Mesenchymal stem cell (in vitro differentiated cells and primary cell): ENCODE measurements around the gene RAB4A.

Source experiments
- DNase-seq: peaks from one replicate; pipeline ENCODE4 v3.0.0-alpha.2; 2013
- H2AFZ ChIP-seq: one replicate; pipeline ENCODE4 v1.6.1; 2013; ENCODE audit warnings: low read depth, mild to moderate bottlenecking, control low read depth, inconsistent platforms, low read length, moderate library complexity
- H2AK5ac ChIP-seq: 2 replicates; pipeline ENCODE4 v1.6.1; 2013; ENCODE audit warnings: low read length, moderate library complexity, mild to moderate bottlenecking, inconsistent platforms; ENCODE audit not compliant: severe bottlenecking
- H2BK120ac ChIP-seq: one replicate; pipeline ENCODE4 v1.6.1; 2013; ENCODE audit warnings: low read depth, mild to moderate bottlenecking, inconsistent platforms, low read length, moderate library complexity
- H2BK12ac ChIP-seq, 2 experiments: one replicate each; pipeline ENCODE4 v1.6.1; 2013; ENCODE audit warnings: inconsistent platforms in 2 of 2, low read length in 2 of 2, mild to moderate bottlenecking in 2 of 2, moderate library complexity in 2 of 2, control low read depth in 1 of 2
- H2BK15ac ChIP-seq: one replicate; pipeline ENCODE4 v1.6.1; 2013; ENCODE audit warnings: mild to moderate bottlenecking, low read depth, inconsistent platforms; ENCODE audit not compliant: poor library complexity, severe bottlenecking
- H2BK5ac ChIP-seq: 2 replicates; pipeline ENCODE4 v1.6.1; 2013; ENCODE audit warnings: low read depth, mild to moderate bottlenecking, low read length, control low read depth, inconsistent platforms; ENCODE audit not compliant: poor library complexity, severe bottlenecking
- H3K14ac ChIP-seq, 2 experiments: one replicate each; pipeline ENCODE4 v1.6.1; 2013; ENCODE audit warnings: inconsistent platforms in 2 of 2, low read length in 2 of 2, control low read depth in 1 of 2, mild to moderate bottlenecking in 1 of 2, moderate library complexity in 1 of 2
- H3K18ac ChIP-seq, 2 experiments: one replicate each; pipeline ENCODE4 v1.6.1; 2013; ENCODE audit warnings: inconsistent platforms in 2 of 2, low read length in 2 of 2, control low read depth in 1 of 2, low read depth in 1 of 2, mild to moderate bottlenecking in 1 of 2
- H3K23ac ChIP-seq, 2 experiments: one replicate each; pipeline ENCODE4 v1.6.1; 2013; ENCODE audit warnings: inconsistent platforms in 2 of 2, low read length in 2 of 2, mild to moderate bottlenecking in 2 of 2, moderate library complexity in 2 of 2, control low read depth in 1 of 2
- H3K27ac ChIP-seq: 2 replicates; pipeline ENCODE4 v1.5.1; 2013; ENCODE audit warnings: mild to moderate bottlenecking, moderate library complexity, low read length, control low read depth, inconsistent platforms; ENCODE audit not compliant: poor library complexity, severe bottlenecking
- H3K27me3 ChIP-seq, 2 experiments: 2 replicates each; pipeline versions ENCODE4 v1.6.1 to v1.7.0; 2013; ENCODE audit warnings: low read length in 2 of 2, mild to moderate bottlenecking in 2 of 2, moderate library complexity in 2 of 2, control low read depth in 1 of 2, inconsistent platforms in 1 of 2; ENCODE audit not compliant: control insufficient read depth in 1 of 2, insufficient read depth in 1 of 2
- H3K36me3 ChIP-seq, 2 experiments: 2 replicates each; pipeline versions ENCODE4 v1.6.1 to v1.7.0; 2013; ENCODE audit warnings: low read length in 2 of 2, control low read depth in 1 of 2, inconsistent platforms in 1 of 2, low read depth in 1 of 2, mild to moderate bottlenecking in 1 of 2; ENCODE audit not compliant: insufficient read depth in 2 of 2, control insufficient read depth in 1 of 2
- H3K4ac ChIP-seq, 2 experiments: one replicate each; pipeline ENCODE4 v1.6.1; 2013; ENCODE audit warnings: inconsistent platforms in 2 of 2, low read length in 2 of 2, mild to moderate bottlenecking in 2 of 2, moderate library complexity in 2 of 2, control low read depth in 1 of 2, low read depth in 1 of 2
- H3K4me1 ChIP-seq: 2 replicates; pipeline ENCODE4 v1.6.1; 2013; ENCODE audit warnings: low read depth, low read length, control low read depth; ENCODE audit not compliant: control insufficient read depth, insufficient read depth
- H3K4me2 ChIP-seq: 2 replicates; pipeline ENCODE4 v1.6.1; 2013; ENCODE audit warnings: low read length, mild to moderate bottlenecking, inconsistent platforms; ENCODE audit not compliant: poor library complexity, severe bottlenecking
- H3K4me3 ChIP-seq, 2 experiments: 2 replicates each; pipeline versions ENCODE4 v1.5.1 to v1.7.0; 2013; ENCODE audit warnings: low read length in 2 of 2, mild to moderate bottlenecking in 2 of 2, control low read depth in 1 of 2, low read depth in 1 of 2; ENCODE audit not compliant: insufficient read depth in 1 of 2
- H3K79me1 ChIP-seq: replicated peaks from 2 replicates; pipeline ENCODE4 v1.6.1; 2013; ENCODE audit warnings: mild to moderate bottlenecking, control low read depth, low read length, inconsistent platforms; ENCODE audit not compliant: poor library complexity, severe bottlenecking
- H3K9ac ChIP-seq: 2 replicates; pipeline ENCODE4 v1.7.0; 2013; ENCODE audit warnings: mild to moderate bottlenecking, low read length, moderate library complexity
- H3K9me3 ChIP-seq: 2 replicates; pipeline ENCODE4 v1.7.0; 2013; ENCODE audit warnings: mild to moderate bottlenecking, low read length; ENCODE audit not compliant: control insufficient read depth
- H4K8ac ChIP-seq: one replicate; pipeline ENCODE4 v1.6.1; 2013; ENCODE audit warnings: inconsistent platforms, mild to moderate bottlenecking, low read length, moderate library complexity
- H4K91ac ChIP-seq: one replicate; pipeline ENCODE4 v1.6.1; 2013; ENCODE audit warnings: mild to moderate bottlenecking, low read length, inconsistent platforms
- WGBS: methylation state at CpG from one replicate; pipeline ENCODE4 v1.1.7; 2013; ENCODE audit warnings: mixed read lengths; 5-methylcytosine and 5-hydroxymethylcytosine counted together

The RAB4A gene

DNA sequence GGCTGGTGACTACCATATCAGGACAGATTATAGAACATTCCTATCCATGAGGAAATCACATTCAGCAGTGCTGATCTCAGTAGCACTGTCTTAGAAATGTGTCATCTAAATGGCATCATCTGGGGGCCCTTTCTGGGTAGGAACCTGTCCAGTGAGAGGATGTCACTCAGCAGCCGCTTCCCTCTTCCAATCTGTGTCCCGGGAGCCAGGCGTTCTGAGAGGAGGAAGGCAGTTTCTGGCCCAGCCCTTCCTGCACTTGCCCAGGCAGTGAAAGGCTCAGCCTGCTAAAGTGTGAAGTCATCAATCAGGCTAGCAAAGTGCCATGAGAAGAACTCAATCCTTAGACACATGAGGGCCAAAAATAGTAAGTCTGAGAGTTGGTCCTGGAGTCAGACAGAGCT is 25.6 kb downstream of the RAB4A start:
- no peak overlapping the region for H2BK5ac ChIP-seq
- no peak overlapping the region for H4K91ac ChIP-seq
- H3K4ac ChIP-seq: no peak overlapping the region
- H2BK120ac ChIP-seq: no peak overlapping the region
- no peak overlapping the region for H2AFZ ChIP-seq
- WGBS: 60% methylated on average over 3 of the region's 3 CpGs
- H2AK5ac ChIP-seq: no peak overlapping the region
- no peak overlapping the region for H3K9ac ChIP-seq
- H2BK12ac ChIP-seq: no peak overlapping the region
- DNase-seq: peak; percentile 87
- peaks cover 5% of the 10 kb centered on the region for H3K4me1 ChIP-seq
- H3K27ac ChIP-seq: no peak overlapping the region
- peaks cover 28 to 62% of the 10 kb centered on the region in 2 experiments for H3K36me3 ChIP-seq
- H3K27me3 ChIP-seq: no peaks in the 10 kb centered on the region
- peaks cover 30% of the 10 kb centered on the region for H3K79me1 ChIP-seq
- H3K18ac ChIP-seq: no peak overlapping the region
- H3K4me2 ChIP-seq: no peak overlapping the region
- no peak overlapping the region for H4K8ac ChIP-seq
- H3K14ac ChIP-seq: no peak overlapping the region
- H3K4me3 ChIP-seq: no peak overlapping the region
- no peak overlapping the region for H2BK15ac ChIP-seq
- no peak overlapping the region for H3K23ac ChIP-seq
- H3K9me3 ChIP-seq: no peaks in the 10 kb centered on the region

DNA sequence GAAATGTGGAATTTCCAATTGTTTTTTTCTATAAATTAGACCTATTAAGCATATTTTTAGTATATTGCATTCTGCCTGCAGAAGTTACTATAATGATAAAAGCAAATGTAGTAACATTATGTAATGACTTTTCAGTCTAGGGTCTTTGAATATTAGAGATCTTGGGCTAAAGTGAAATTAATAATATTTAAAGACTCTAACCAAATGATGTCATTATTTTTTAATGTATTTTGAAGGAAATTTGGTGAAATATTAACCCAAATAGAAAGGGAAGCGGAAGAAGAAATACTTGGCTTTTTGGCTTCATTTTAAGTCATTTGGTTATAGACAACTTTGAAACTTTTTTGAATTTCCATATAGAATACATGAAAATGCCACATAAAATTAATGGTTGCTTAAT is 26.8 kb downstream of the RAB4A start:
- H3K4me3 ChIP-seq: no peak overlapping the region
- H2BK15ac ChIP-seq: no peak overlapping the region
- H3K4me1 ChIP-seq: peaks cover 5% of the 10 kb centered on the region
- H3K14ac ChIP-seq: no peak overlapping the region
- no peak overlapping the region for H3K18ac ChIP-seq
- H2BK12ac ChIP-seq: no peak overlapping the region
- H2BK120ac ChIP-seq: no peak overlapping the region
- no peak overlapping the region for H2BK5ac ChIP-seq
- H3K4ac ChIP-seq: no peak overlapping the region
- peaks cover 29% of the 10 kb centered on the region for H3K79me1 ChIP-seq
- H3K9ac ChIP-seq: no peak overlapping the region
- H4K8ac ChIP-seq: no peak overlapping the region
- peaks cover 29 to 64% of the 10 kb centered on the region in 2 experiments for H3K36me3 ChIP-seq
- no peak overlapping the region for H3K23ac ChIP-seq
- WGBS: no CpG with 5 or more reads among the region's 1 CpG
- H3K9me3 ChIP-seq: no peaks in the 10 kb centered on the region
- H2AK5ac ChIP-seq: no peak overlapping the region
- H2AFZ ChIP-seq: no peak overlapping the region
- H3K27ac ChIP-seq: no peak overlapping the region
- H4K91ac ChIP-seq: no peak overlapping the region
- no peak overlapping the region for H3K4me2 ChIP-seq
- DNase-seq: no peak
- H3K27me3 ChIP-seq: no peaks in the 10 kb centered on the region

DNA sequence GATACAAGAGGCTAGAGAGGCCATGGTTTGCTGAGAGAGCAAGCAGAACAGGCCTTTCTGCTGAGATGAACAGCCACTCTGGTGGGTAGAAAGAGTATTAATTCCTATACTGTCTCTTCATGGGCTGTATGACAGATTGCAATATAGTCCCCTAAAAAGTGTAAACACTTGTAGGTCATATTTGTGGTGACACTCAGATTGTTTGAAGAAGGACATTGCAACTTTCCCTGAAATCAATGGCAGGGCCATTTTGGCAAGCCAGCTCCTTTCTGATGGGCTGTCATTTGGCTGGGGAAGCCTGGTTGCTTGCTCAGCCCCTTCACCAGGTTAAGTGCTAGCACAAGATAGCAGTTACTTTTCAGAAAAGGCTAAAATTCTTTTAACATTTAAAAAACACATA is 27.5 kb downstream of the RAB4A start:
- no peak overlapping the region for H2AFZ ChIP-seq
- H4K8ac ChIP-seq: no peak overlapping the region
- H3K79me1 ChIP-seq: peaks cover 26% of the 10 kb centered on the region
- H3K4me3 ChIP-seq: no peak overlapping the region
- no peak overlapping the region for H3K4ac ChIP-seq
- H3K9ac ChIP-seq: no peak overlapping the region
- no peak for DNase-seq
- no peak overlapping the region for H3K14ac ChIP-seq
- H2BK15ac ChIP-seq: no peak overlapping the region
- H4K91ac ChIP-seq: no peak overlapping the region
- peaks cover 27 to 67% of the 10 kb centered on the region in 2 experiments for H3K36me3 ChIP-seq
- no peak overlapping the region for H2AK5ac ChIP-seq
- peaks cover 5% of the 10 kb centered on the region for H3K4me1 ChIP-seq
- H2BK5ac ChIP-seq: no peak overlapping the region
- H3K18ac ChIP-seq: no peak overlapping the region
- no peak overlapping the region for H3K23ac ChIP-seq
- no peaks in the 10 kb centered on the region for H3K9me3 ChIP-seq
- H3K4me2 ChIP-seq: no peak overlapping the region
- H3K27ac ChIP-seq: no peak overlapping the region
- no peaks in the 10 kb centered on the region for H3K27me3 ChIP-seq
- no peak overlapping the region for H2BK120ac ChIP-seq
- H2BK12ac ChIP-seq: no peak overlapping the region

DNA sequence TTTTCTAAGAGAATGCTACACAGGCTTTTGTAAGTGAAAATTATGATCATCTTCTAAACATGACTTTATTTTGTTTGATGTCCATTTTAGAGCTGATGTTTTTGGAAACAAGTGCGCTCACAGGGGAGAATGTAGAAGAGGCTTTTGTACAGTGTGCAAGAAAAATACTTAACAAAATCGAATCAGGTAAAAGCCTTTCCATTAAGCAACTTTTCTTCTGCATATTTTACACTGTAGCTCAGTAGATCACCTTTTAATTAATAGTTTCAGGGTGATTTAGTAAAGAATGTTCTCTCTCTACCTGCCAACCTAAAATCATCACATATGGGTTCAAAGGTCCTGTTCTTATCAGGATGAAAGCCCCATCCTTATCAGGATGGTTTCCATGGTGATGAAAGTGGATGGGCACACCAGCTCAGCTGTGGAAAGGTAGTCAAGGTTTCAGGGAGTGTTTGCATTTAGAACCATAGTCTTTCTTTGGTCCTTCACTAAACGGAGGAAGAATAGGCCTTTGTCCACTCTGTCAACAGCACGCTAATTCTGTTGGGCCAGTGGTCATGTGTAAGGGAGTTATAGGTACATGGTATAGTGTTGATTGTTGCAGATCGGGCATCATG is 28.1 kb downstream of the RAB4A start:
- H3K4me3 ChIP-seq: no peak overlapping the region
- H2BK5ac ChIP-seq: no peak overlapping the region
- H3K4ac ChIP-seq: no peak overlapping the region
- peaks cover 20% of the 10 kb centered on the region for H3K79me1 ChIP-seq
- WGBS: 90% methylated on average over 2 of the region's 5 CpGs
- peaks cover 5% of the 10 kb centered on the region for H3K4me1 ChIP-seq
- no peak overlapping the region for H2AFZ ChIP-seq
- no peak overlapping the region for H2BK120ac ChIP-seq
- H3K27ac ChIP-seq: no peak overlapping the region
- no peak for DNase-seq
- no peaks in the 10 kb centered on the region for H3K27me3 ChIP-seq
- no peak overlapping the region for H2AK5ac ChIP-seq
- no peak overlapping the region for H3K14ac ChIP-seq
- no peak overlapping the region for H3K18ac ChIP-seq
- no peak overlapping the region for H3K4me2 ChIP-seq
- H3K9me3 ChIP-seq: no peaks in the 10 kb centered on the region
- peaks cover 22 to 73% of the 10 kb centered on the region in 2 experiments for H3K36me3 ChIP-seq
- H4K8ac ChIP-seq: no peak overlapping the region
- no peak overlapping the region for H3K23ac ChIP-seq
- H2BK12ac ChIP-seq: no peak overlapping the region
- no peak overlapping the region for H3K9ac ChIP-seq
- no peak overlapping the region for H2BK15ac ChIP-seq
- H4K91ac ChIP-seq: no peak overlapping the region
